ENCODE measurements around the gene PDLIM1. TPM values are rescaled to one million over a fixed set of nuclear protein-coding genes. Genes with fewer than 3 reads are reported as not detected.

Gene PDLIM1
- total RNA-seq, 1 experiment from 2014 or later, result 115 TPM

DNA sequence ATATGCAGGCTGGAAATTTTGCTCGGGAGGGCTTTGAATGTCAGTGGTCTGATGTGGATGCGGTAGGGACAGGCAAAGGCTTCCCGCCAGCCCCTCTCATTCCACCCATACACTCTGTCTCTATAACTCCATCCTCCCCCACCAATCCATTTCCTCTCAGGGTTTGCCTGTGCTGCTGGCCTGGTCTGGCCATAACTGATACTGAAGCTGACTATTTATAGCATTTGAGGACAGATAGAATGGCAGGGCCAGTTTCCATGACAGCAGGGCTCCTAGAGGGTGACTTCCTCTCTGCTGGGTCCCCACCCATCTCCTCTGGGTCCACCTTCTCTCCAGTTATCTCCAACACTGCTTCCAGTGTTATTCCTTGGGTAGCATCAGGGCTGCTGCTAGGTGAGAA is 6.6 kb upstream of the PDLIM1 start:
- no peak overlapping the region for H2BK5ac ChIP-seq (ENCODE audit: insufficient read length, low read length)
- H3K79me2 ChIP-seq (ENCODE audit: insufficient read depth, low read length), result no peaks in the 10 kb centered on the region
- no peak overlapping the region for H4K91ac ChIP-seq (ENCODE audit: insufficient read length, low read depth, low read length)
- no CpG with 5 or more reads among the region's 3 CpGs for WGBS (ENCODE audit: extremely low coverage, insufficient read length, low lambda C conversion rate)
- H4K5ac ChIP-seq (ENCODE audit: insufficient read length, low read depth, low read length), result no peak overlapping the region
- Mint-ChIP-seq H3K27me3 (ENCODE audit: low read depth) (peaks cover 42% of the 10 kb centered on the region), H3K4me3 (no peak overlapping the region), H3K27ac (no peak overlapping the region), H3K4me1 (peaks cover 12 to 20% of the 10 kb centered on the region in 2 experiments; a peak in 3 of 4 replicates), H3K9me3 (no peaks in the 10 kb centered on the region), H3K36me3 (ENCODE audit: insufficient read depth in 1 of 3, low read depth in 3 of 3) (no peaks in the 10 kb centered on the region; a peak in 2 of 7 replicates)
- H3K27me3 ChIP-seq (ENCODE audit: insufficient read depth, low read length), result no peaks in the 10 kb centered on the region
- H3K14ac ChIP-seq (ENCODE audit: insufficient read depth, low read length), result no peak overlapping the region
- peaks cover 4% of the 10 kb centered on the region; the same call in 1 of the 2 replicates for H3K4me1 ChIP-seq (ENCODE audit: insufficient read depth, low read length)
- H3K23me2 ChIP-seq (ENCODE audit: insufficient read length, low read depth, low read length, poor library complexity, severe bottlenecking), result no peaks in the 10 kb centered on the region
- DNase-seq, result no peak
- no peak overlapping the region for H2BK20ac ChIP-seq (ENCODE audit: low read depth, low read length, poor library complexity, severe bottlenecking)
- H4K20me1 ChIP-seq (ENCODE audit: control insufficient read depth, insufficient read depth, insufficient read length), result no peaks in the 10 kb centered on the region
- H3K9ac ChIP-seq (ENCODE audit: extremely low read depth, insufficient read length, low read length), result no peak overlapping the region
- no peaks in the 10 kb centered on the region for H3K79me1 ChIP-seq (ENCODE audit: insufficient read depth, low read depth, low read length, poor library complexity, severe bottlenecking)
- no peak overlapping the region for H2BK120ac ChIP-seq (ENCODE audit: low read depth, low read length, poor library complexity, severe bottlenecking)
- H3K27ac ChIP-seq (ENCODE audit: insufficient read length, low read depth, low read length), result no peak overlapping the region
- H2BK15ac ChIP-seq (ENCODE audit: low read depth, low read length), result no peak overlapping the region
- H4K8ac ChIP-seq (replicated peaks; ENCODE audit: insufficient read length, low read depth, low read length), result no peak overlapping the region
- no peak overlapping the region for H2BK12ac ChIP-seq (ENCODE audit: insufficient read length, low read depth, low read length)
- H3K23ac ChIP-seq (ENCODE audit: insufficient read length, low read depth, low read length), result no peak overlapping the region
- H3K9me3 ChIP-seq (ENCODE audit: control insufficient read depth, low read depth, low read length), result no peaks in the 10 kb centered on the region
- no peak overlapping the region for H3K18ac ChIP-seq (ENCODE audit: insufficient read length, low read depth, low read length)
- no peak for TF ChIP-seq CTCF (conservative IDR thresholded peaks at IDR 0.05)
- H3K56ac ChIP-seq (ENCODE audit: insufficient read length, low read depth, low read length), result no peak overlapping the region
- H3K4me2 ChIP-seq (ENCODE audit: insufficient read depth, insufficient read length, low read length), result no peak overlapping the region
- H3K4ac ChIP-seq (ENCODE audit: low read depth, low read length), result no peak overlapping the region
- H2AFZ ChIP-seq (ENCODE audit: low read length), result no peak overlapping the region
- no peak overlapping the region for H3T11ph ChIP-seq (ENCODE audit: low read length)
- no peak overlapping the region for H2AK5ac ChIP-seq (ENCODE audit: insufficient read length, low read length)
